ENCODE results near the gene SLC20A1.

GRCh38 chr2:112625474-112626114 is 20.1 kb upstream of the SLC20A1 start:
- TF ChIP-seq CTCF (IDR thresholded peaks at IDR 0.05): no peak
- TF ChIP-seq POLR2A (IDR thresholded peaks at IDR 0.05): no peak

Measured in uterus (tissue), 2 donors.